ENCODE data around the gene PCDH9.

GRCh38 chr13:66886264-66886663 lies 343.9 kb downstream of the PCDH9 start:
- no peak for TF ChIP-seq CTCF (IDR thresholded peaks at IDR 0.05)
- no peak for TF ChIP-seq SIN3A (IDR thresholded peaks at IDR 0.05; ENCODE audit: borderline replicate concordance, insufficient read depth, low read depth, low read length)
- no peak for TF ChIP-seq TCF7L2 (IDR thresholded peaks at IDR 0.05; ENCODE audit: low read depth, low read length)
